ENCODE measurements around the gene FBXL3. TPM values are rescaled to one million over a fixed set of nuclear protein-coding genes. Genes with fewer than 3 reads are reported as not detected.
A peak's percentile ranks its signal among the peaks of the same experiment; 100 is the strongest.
"Not testable (repeated sequence)": the region's sequence is repeated elsewhere in the genome, so short reads cannot be mapped to it uniquely, and the experiment has no call there.

Gene FBXL3
- total and polyA plus RNA-seq, 9 donors: 27.6 to 40.7 (median 35.5) TPM

- peaks cover 11% of the 10 kb centered on the region for H3K4me1 ChIP-seq (ENCODE audit: control insufficient read depth, insufficient read depth, low read length)
- no peaks in the 10 kb centered on the region for H3K36me3 ChIP-seq (ENCODE audit: control insufficient read depth, insufficient read depth, low read length)
- no peak overlapping the region for H3K4me3 ChIP-seq (ENCODE audit: low read length)
- H3K27ac ChIP-seq (ENCODE audit: low read length): no peak overlapping the region
- DNase-seq: no peak
- WGBS (ENCODE audit: insufficient coverage): 71% methylated on average over 1 of the region's 3 CpGs
- no peaks in the 10 kb centered on the region for H3K9me3 ChIP-seq (replicated peaks; ENCODE audit: control insufficient read depth, low read depth, low read length)
- no peaks in the 10 kb centered on the region for H3K27me3 ChIP-seq (ENCODE audit: control insufficient read depth, insufficient read depth, low read length)
Observed at GRCh38 chr13:76974618-76974975, 52.4 kb downstream of the FBXL3 start.

- Histone ChIP-seq H3K36me3 (ENCODE audit: control insufficient read depth, insufficient read depth, low read length) (no peaks in the 10 kb centered on the region), H3K27me3 (ENCODE audit: control insufficient read depth, insufficient read depth, low read length) (no peaks in the 10 kb centered on the region), H3K27ac (ENCODE audit: low read length) (no peak overlapping the region), H3K4me1 (ENCODE audit: control insufficient read depth, insufficient read depth, low read length) (peaks cover 11% of the 10 kb centered on the region), H3K9me3 (replicated peaks; ENCODE audit: control insufficient read depth, low read depth, low read length) (no peaks in the 10 kb centered on the region), H3K4me3 (ENCODE audit: low read length) (no peak overlapping the region)
- no CpG with 5 or more reads among the region's 6 CpGs for WGBS (ENCODE audit: insufficient coverage)
- no peak for DNase-seq
Observed at GRCh38 chr13:76973920-76974617, 52.9 kb downstream of the FBXL3 start.

GRCh38 chr13:76971851-76972829, 54.8 kb downstream of the FBXL3 start:
- 44% methylated on average over 7 of the region's 19 CpGs for WGBS (ENCODE audit: insufficient coverage)

GRCh38 chr13:76971215-76971614, 55.7 kb downstream of the FBXL3 start:
- Histone ChIP-seq H3K4me1 (ENCODE audit: control insufficient read depth, insufficient read depth, low read length) (peaks cover 20% of the 10 kb centered on the region), H3K27ac (ENCODE audit: low read length) (no peak overlapping the region), H3K36me3 (ENCODE audit: control insufficient read depth, insufficient read depth, low read length) (no peaks in the 10 kb centered on the region), H3K9me3 (replicated peaks; ENCODE audit: control insufficient read depth, low read depth, low read length) (no peaks in the 10 kb centered on the region), H3K27me3 (ENCODE audit: control insufficient read depth, insufficient read depth, low read length) (no peaks in the 10 kb centered on the region), H3K4me3 (ENCODE audit: low read length) (no peak overlapping the region)
- 29% methylated on average over 2 of the region's 3 CpGs for WGBS (ENCODE audit: insufficient coverage)
- no peak for DNase-seq

More at GRCh38 chr13:76971851-76972829, 54.8 kb downstream of the FBXL3 start:
- no peak overlapping the region for H3K27ac ChIP-seq (ENCODE audit: low read length)
- no peaks in the 10 kb centered on the region for H3K36me3 ChIP-seq (ENCODE audit: control insufficient read depth, insufficient read depth, low read length)
- DNase-seq: peak; percentile 25
- peaks cover 23% of the 10 kb centered on the region for H3K4me1 ChIP-seq (ENCODE audit: control insufficient read depth, insufficient read depth, low read length)
- H3K4me3 ChIP-seq (ENCODE audit: low read length): no peak overlapping the region
- no peaks in the 10 kb centered on the region for H3K27me3 ChIP-seq (ENCODE audit: control insufficient read depth, insufficient read depth, low read length)
- no peaks in the 10 kb centered on the region for H3K9me3 ChIP-seq (replicated peaks; ENCODE audit: control insufficient read depth, low read depth, low read length)

GRCh38 chr13:76969488-76970365, 57.2 kb downstream of the FBXL3 start:
- Histone ChIP-seq H3K4me3 (ENCODE audit: low read length) (no peak overlapping the region), H3K4me1 (ENCODE audit: control insufficient read depth, insufficient read depth, low read length) (peaks cover 29% of the 10 kb centered on the region), H3K9me3 (replicated peaks; ENCODE audit: control insufficient read depth, low read depth, low read length) (no peaks in the 10 kb centered on the region), H3K36me3 (ENCODE audit: control insufficient read depth, insufficient read depth, low read length) (no peaks in the 10 kb centered on the region), H3K27ac (ENCODE audit: low read length) (no peak overlapping the region), H3K27me3 (ENCODE audit: control insufficient read depth, insufficient read depth, low read length) (no peaks in the 10 kb centered on the region)
- no peak for DNase-seq
- 69% methylated on average over 2 of the region's 5 CpGs for WGBS (ENCODE audit: insufficient coverage)

GRCh38 chr13:76968041-76968440, 58.9 kb downstream of the FBXL3 start:
- 53% methylated on average over 4 of the region's 6 CpGs for WGBS (ENCODE audit: insufficient coverage)
- H3K27me3 ChIP-seq (ENCODE audit: control insufficient read depth, insufficient read depth, low read length): no peaks in the 10 kb centered on the region
- peaks cover 29% of the 10 kb centered on the region for H3K4me1 ChIP-seq (ENCODE audit: control insufficient read depth, insufficient read depth, low read length)
- no peaks in the 10 kb centered on the region for H3K9me3 ChIP-seq (replicated peaks; ENCODE audit: control insufficient read depth, low read depth, low read length)
- H3K4me3 ChIP-seq (ENCODE audit: low read length): no peak overlapping the region
- peak overlapping the region; percentile 45 for H3K27ac ChIP-seq (ENCODE audit: low read length)
- DNase-seq: peak; percentile 79
- no peaks in the 10 kb centered on the region for H3K36me3 ChIP-seq (ENCODE audit: control insufficient read depth, insufficient read depth, low read length)

- WGBS (ENCODE audit: insufficient coverage): 90% methylated on average over 2 of the region's 6 CpGs
- no peaks in the 10 kb centered on the region for H3K36me3 ChIP-seq (ENCODE audit: control insufficient read depth, insufficient read depth, low read length)
Observed at GRCh38 chr13:76967031-76967430, 59.9 kb downstream of the FBXL3 start.

GRCh38 chr13:76965759-76966421, 61.1 kb downstream of the FBXL3 start:
- no peaks in the 10 kb centered on the region for H3K27me3 ChIP-seq (ENCODE audit: control insufficient read depth, insufficient read depth, low read length)
- 9% methylated on average over 3 of the region's 6 CpGs for WGBS (ENCODE audit: insufficient coverage)
- peak; percentile 93 for DNase-seq
- no peaks in the 10 kb centered on the region for H3K36me3 ChIP-seq (ENCODE audit: control insufficient read depth, insufficient read depth, low read length)
- peaks cover 2% of the 10 kb centered on the region for H3K9me3 ChIP-seq (replicated peaks; ENCODE audit: control insufficient read depth, low read depth, low read length)
- no peak overlapping the region for H3K4me3 ChIP-seq (ENCODE audit: low read length)
- H3K4me1 ChIP-seq (ENCODE audit: control insufficient read depth, insufficient read depth, low read length): peaks cover 26% of the 10 kb centered on the region
- H3K27ac ChIP-seq (ENCODE audit: low read length): peak overlapping the region; percentile 84

More at GRCh38 chr13:76967031-76967430, 59.9 kb downstream of the FBXL3 start:
- Histone ChIP-seq H3K4me3 (ENCODE audit: low read length) (no peak overlapping the region), H3K9me3 (replicated peaks; ENCODE audit: control insufficient read depth, low read depth, low read length) (no peaks in the 10 kb centered on the region), H3K4me1 (ENCODE audit: control insufficient read depth, insufficient read depth, low read length) (peaks cover 26% of the 10 kb centered on the region), H3K27me3 (ENCODE audit: control insufficient read depth, insufficient read depth, low read length) (no peaks in the 10 kb centered on the region), H3K27ac (ENCODE audit: low read length) (no peak overlapping the region)
- DNase-seq: no peak

- peaks cover 16% of the 10 kb centered on the region for H3K9me3 ChIP-seq (replicated peaks; ENCODE audit: control insufficient read depth, low read depth, low read length)
- DNase-seq; H3K36me3 ChIP-seq (ENCODE audit: control insufficient read depth, insufficient read depth, low read length); H3K27me3 ChIP-seq (ENCODE audit: control insufficient read depth, insufficient read depth, low read length); H3K4me1 ChIP-seq (ENCODE audit: control insufficient read depth, insufficient read depth, low read length); H3K4me3 ChIP-seq (ENCODE audit: low read length); H3K27ac ChIP-seq (ENCODE audit: low read length): not testable (repeated sequence)
Observed at GRCh38 chr13:76959734-76960133, 67.2 kb downstream of the FBXL3 start.

Data from muscle of leg (tissue), 11 donors.